Left lung (tissue), 10 donors: ENCODE results near the gene CCDC127. TPM values are rescaled to one million over a fixed set of nuclear protein-coding genes. Genes with fewer than 3 reads are reported as not detected.
"Not testable (repeated sequence)": the region's sequence is repeated elsewhere in the genome, so short reads cannot be mapped to it uniquely, and the experiment has no call there.

Experiments
- ATAC-seq: fragments of 200-7000 bp; cut with Tn5 transposase; one replicate; pipeline ENCODE4 v1.9.1; 2020; ENCODE audit warnings: moderate library complexity
- DNase-seq, 4 donors: peaks; one replicate each; pipeline ENCODE4 v3.0.0-alpha.2; 2013 to 2020
- H3K27ac ChIP-seq, 2 donors: fragments of 200-600 bp; sonication (generic) in 1 of 2; one replicate each; pipeline versions ENCODE4 v1.5.0 to v1.8.0; 2020 to 2021
- H3K27me3 ChIP-seq, 2 donors: fragments of 200-600 bp; sonication (generic) in 1 of 2; one replicate each; pipeline versions ENCODE4 v1.5.0 to v1.8.0; 2020 to 2021
- H3K36me3 ChIP-seq, 2 donors: fragments of 200-600 bp; sonication (generic) in 1 of 2; one replicate each; pipeline versions ENCODE4 v1.5.0 to v1.8.0; 2020 to 2021
- H3K4me1 ChIP-seq, 2 donors: fragments of 200-600 bp; one replicate each; pipeline ENCODE4 v1.8.0; 2021
- H3K4me3 ChIP-seq, 2 donors: fragments of 200-600 bp; sonication (generic) in 1 of 2; one replicate each; pipeline versions ENCODE4 v1.5.0 to v1.8.0; 2020 to 2021; ENCODE audit warnings: mild to moderate bottlenecking in 1 of 2
- H3K9me3 ChIP-seq, 2 donors: fragments of 200-600 bp; sonication (generic) in 1 of 2; one replicate each; pipeline versions ENCODE4 v1.5.0 to v1.8.0; 2020 to 2021
- CTCF ChIP-seq, 2 donors: fragments of 200-600 bp; sonication (generic) in 1 of 2; IDR thresholded peaks; one replicate each; pipeline versions ENCODE4 v1.5.0 to v1.8.0; 2021; ENCODE audit warnings: antibody characterized with exemption in 2 of 2
- intact Hi-C, 2 donors: fragments of 100-400 bp; cut with DNase I; formaldehyde crosslinking; loops; one replicate each; pipeline versions ENCODE4 v1.11.2 to v1.14.2; 2022
- polyA plus RNA-seq, 6 donors: library from polyadenylated mRNA; unstranded; fragments of 120-200 nt; gene quantifications; one replicate each; pipeline ENCODE4 v1.2.1, GENCODE V29; 2013; ENCODE audit not compliant: insufficient read length in 6 of 6
- total RNA-seq, 2 donors: library from RNA; stranded (reverse); fragmentation: NEBNext Ultra II Directional; extraction: Animal tissue kit (Norgen Biotek cat#: 25700); gene quantifications; one replicate each; pipeline ENCODE4 v1.2.1, GENCODE V29; 2021
- donor health status: DM: no; HTN: yes; CAD: no.
- donor health status: DM: no; HTN: no; CAD: no.

Gene CCDC127
- total and polyA plus RNA-seq, 8 donors: 5.2 to 17.0 (median 13.3) TPM

- H3K4me3 ChIP-seq: no peak overlapping the region
- intact Hi-C loops: no loop called here
- ATAC-seq (no peak), DNase-seq (peak in 1 of 4 donors; percentile 24)
- no peaks in the 10 kb centered on the region for H3K36me3 ChIP-seq
- peaks cover 0 to 3% of the 10 kb centered on the region in 2 donors for H3K4me1 ChIP-seq
- H3K27me3 ChIP-seq: no peaks in the 10 kb centered on the region
- H3K9me3 ChIP-seq: no peaks in the 10 kb centered on the region
- TF ChIP-seq CTCF (IDR thresholded peaks at IDR 0.05): no peak
- H3K27ac ChIP-seq: no peak overlapping the region
These were observed 49.8 kb downstream of the CCDC127 start for GRCh38 chr5:167982-168660.

- no peaks in the 10 kb centered on the region for H3K27me3 ChIP-seq
- intact Hi-C loops: no loop called here
- DNase-seq: peak in 1 of 4 donors; percentile 73
- H3K9me3 ChIP-seq: no peaks in the 10 kb centered on the region
- no peak overlapping the region for H3K4me3 ChIP-seq
- no peak for ATAC-seq
- H3K27ac ChIP-seq: no peak overlapping the region
- peaks cover 0 to 3% of the 10 kb centered on the region in 2 donors for H3K4me1 ChIP-seq
- TF ChIP-seq CTCF (IDR thresholded peaks at IDR 0.05): no peak
- H3K36me3 ChIP-seq: no peaks in the 10 kb centered on the region
These were observed 50.4 kb downstream of the CCDC127 start for GRCh38 chr5:167511-167910.

- H3K4me3 ChIP-seq: no peak overlapping the region
- H3K9me3 ChIP-seq: no peaks in the 10 kb centered on the region
- no peak for DNase-seq
- no peaks in the 10 kb centered on the region for H3K27me3 ChIP-seq
- peaks cover 0 to 3% of the 10 kb centered on the region in 2 donors for H3K4me1 ChIP-seq
- no peak for ATAC-seq
- H3K36me3 ChIP-seq: no peaks in the 10 kb centered on the region
- no peak for TF ChIP-seq CTCF (IDR thresholded peaks at IDR 0.05)
- intact Hi-C loops: no loop called here
- H3K27ac ChIP-seq: no peak overlapping the region
These were observed 51.2 kb downstream of the CCDC127 start for GRCh38 chr5:166441-167372.

- ATAC-seq, H3K4me1 ChIP-seq, H3K27ac ChIP-seq, H3K9me3 ChIP-seq, DNase-seq, H3K4me3 ChIP-seq, intact Hi-C loops, H3K27me3 ChIP-seq, H3K36me3 ChIP-seq: not testable (repeated sequence)
These were observed 53.2 kb downstream of the CCDC127 start for GRCh38 chr5:164783-165182.

GRCh38 chr5:164244-164643, 53.7 kb downstream of the CCDC127 start:
- Histone ChIP-seq H3K4me3 (no peak overlapping the region), H3K9me3 (no peaks in the 10 kb centered on the region), H3K36me3 (no peaks in the 10 kb centered on the region), H3K27me3 (peaks cover 0 to 6% of the 10 kb centered on the region in 2 donors), H3K27ac (no peak overlapping the region), H3K4me1 (peaks cover 0 to 3% of the 10 kb centered on the region in 2 donors)
- intact Hi-C loops: no loop called here
- DNase-seq (no peak), ATAC-seq (no peak)
- no peak for TF ChIP-seq CTCF (IDR thresholded peaks at IDR 0.05)
